Endothelial cell of umbilical vein (primary cell): ENCODE data around the gene KRTAP10-10.

Source experiments
- EZH2 ChIP-seq: IDR thresholded peaks from 2 replicates; pipeline ENCODE4 v1.6.1; 2012; ENCODE audit warnings: borderline replicate concordance, low read depth, mild to moderate bottlenecking, moderate library complexity, low read length, inconsistent platforms; ENCODE audit not compliant: severe bottlenecking
- GATA2 ChIP-seq: IDR thresholded peaks from 2 replicates; pipeline ENCODE4 v1.7.0; 2011; ENCODE audit warnings: low read depth, mild to moderate bottlenecking, moderate library complexity, mixed read lengths, low read length; ENCODE audit not compliant: insufficient read length, insufficient read depth
- MYC ChIP-seq: IDR thresholded peaks from one replicate; pipeline ENCODE4 v1.6.1; 2011; ENCODE audit warnings: mild to moderate bottlenecking, low read depth, low read length
- POLR2A ChIP-seq: IDR thresholded peaks from 2 replicates; pipeline ENCODE4 v1.6.1; 2012; ENCODE audit warnings: low read depth, mild to moderate bottlenecking, control low read depth, low read length
- POLR2AphosphoS5 ChIP-seq: IDR thresholded peaks from 2 replicates; pipeline ENCODE4 v1.6.1; 2012; ENCODE audit warnings: low read depth, mild to moderate bottlenecking, control low read depth, low read length, moderate library complexity; ENCODE audit not compliant: insufficient read depth
- TF ChIP-seq, protein P1 (sequence below), 2 donors: IDR thresholded peaks; 1 replicate in 1 of 2; 2 replicates in 1 of 2; pipeline ENCODE4 v1.5.1; 2011; ENCODE audit warnings: low read length in 2 of 2, mild to moderate bottlenecking in 2 of 2, moderate library complexity in 2 of 2, control low read depth in 1 of 2, inconsistent platforms in 1 of 2, low read depth in 1 of 2; ENCODE audit not compliant: insufficient read depth in 1 of 2; ENCODE audit errors: extremely low read depth in 1 of 2
- TF ChIP-seq, protein P2 (sequence below): IDR thresholded peaks from 2 replicates; pipeline ENCODE4 v1.6.1; 2011; ENCODE audit not compliant: insufficient read depth, insufficient read length

DNA sequence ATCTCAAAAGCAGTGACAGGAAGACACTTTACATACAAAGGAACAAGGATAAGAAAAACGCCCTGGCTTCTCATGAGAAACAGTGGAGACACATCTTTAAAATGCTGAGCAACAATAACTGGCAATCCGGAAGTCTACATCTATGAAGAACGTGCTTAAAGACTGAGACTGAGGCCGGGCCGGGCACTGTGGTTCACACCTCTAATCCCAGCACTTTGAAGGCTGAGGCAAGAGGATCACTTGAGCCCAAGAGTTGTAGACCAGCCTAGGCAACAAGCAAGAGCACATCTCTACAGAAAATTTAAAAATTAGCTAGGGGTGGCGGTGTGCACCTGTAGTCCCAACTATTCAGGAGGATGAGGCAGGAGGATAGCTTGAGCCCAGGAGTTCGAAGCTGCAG lies 46.9 kb downstream of the KRTAP10-10 start:
- TF ChIP-seq, protein P1, sequence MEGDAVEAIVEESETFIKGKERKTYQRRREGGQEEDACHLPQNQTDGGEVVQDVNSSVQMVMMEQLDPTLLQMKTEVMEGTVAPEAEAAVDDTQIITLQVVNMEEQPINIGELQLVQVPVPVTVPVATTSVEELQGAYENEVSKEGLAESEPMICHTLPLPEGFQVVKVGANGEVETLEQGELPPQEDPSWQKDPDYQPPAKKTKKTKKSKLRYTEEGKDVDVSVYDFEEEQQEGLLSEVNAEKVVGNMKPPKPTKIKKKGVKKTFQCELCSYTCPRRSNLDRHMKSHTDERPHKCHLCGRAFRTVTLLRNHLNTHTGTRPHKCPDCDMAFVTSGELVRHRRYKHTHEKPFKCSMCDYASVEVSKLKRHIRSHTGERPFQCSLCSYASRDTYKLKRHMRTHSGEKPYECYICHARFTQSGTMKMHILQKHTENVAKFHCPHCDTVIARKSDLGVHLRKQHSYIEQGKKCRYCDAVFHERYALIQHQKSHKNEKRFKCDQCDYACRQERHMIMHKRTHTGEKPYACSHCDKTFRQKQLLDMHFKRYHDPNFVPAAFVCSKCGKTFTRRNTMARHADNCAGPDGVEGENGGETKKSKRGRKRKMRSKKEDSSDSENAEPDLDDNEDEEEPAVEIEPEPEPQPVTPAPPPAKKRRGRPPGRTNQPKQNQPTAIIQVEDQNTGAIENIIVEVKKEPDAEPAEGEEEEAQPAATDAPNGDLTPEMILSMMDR (IDR thresholded peaks at IDR 0.05; ENCODE audit: extremely low read depth in 1 of 2, insufficient read depth in 1 of 2, low read depth in 1 of 2, low read length in 2 of 2): no peak
- TF ChIP-seq EZH2: no peak
- no peak for TF ChIP-seq POLR2A
- no peak for TF ChIP-seq POLR2AphosphoS5
- no peak for TF ChIP-seq MYC
- TF ChIP-seq, protein P2, sequence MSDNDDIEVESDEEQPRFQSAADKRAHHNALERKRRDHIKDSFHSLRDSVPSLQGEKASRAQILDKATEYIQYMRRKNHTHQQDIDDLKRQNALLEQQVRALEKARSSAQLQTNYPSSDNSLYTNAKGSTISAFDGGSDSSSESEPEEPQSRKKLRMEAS: no peak
- TF ChIP-seq GATA2: no peak
